Mesendoderm (in vitro differentiated cells): Measurements from ENCODE around the gene RGS8.
A peak's percentile ranks its signal among the peaks of the same experiment; 100 is the strongest.

Source experiments
- DNase-seq: peaks from one replicate; pipeline ENCODE4 v3.0.0; 2013
- H2AK5ac ChIP-seq: 2 replicates; pipeline ENCODE4 v1.6.1; 2013; ENCODE audit warnings: low read length, inconsistent platforms
- H2BK120ac ChIP-seq: 2 replicates; pipeline ENCODE4 v1.6.1; 2013; ENCODE audit warnings: low read depth, mild to moderate bottlenecking, low read length, moderate library complexity, mixed read lengths
- H2BK15ac ChIP-seq: replicated peaks from 2 replicates; pipeline ENCODE4 v1.6.1; 2013; ENCODE audit warnings: low read depth, mild to moderate bottlenecking, moderate library complexity
- H2BK5ac ChIP-seq: 2 replicates; pipeline ENCODE4 v1.6.1; 2013; ENCODE audit warnings: low read length, inconsistent platforms
- H3K18ac ChIP-seq: 2 replicates; pipeline ENCODE4 v1.6.1; 2013; ENCODE audit warnings: mild to moderate bottlenecking, low read length, mixed read lengths
- H3K23ac ChIP-seq: one replicate; pipeline ENCODE4 v1.6.1; 2013; ENCODE audit warnings: low read length
- H3K27ac ChIP-seq: 2 replicates; pipeline ENCODE4 v1.5.1; 2013; ENCODE audit warnings: low read depth, mild to moderate bottlenecking, inconsistent platforms, low read length, moderate library complexity
- H3K27me3 ChIP-seq: 2 replicates; pipeline ENCODE4 v1.6.1; 2013; ENCODE audit warnings: low read length, control low read depth, mild to moderate bottlenecking, inconsistent platforms; ENCODE audit not compliant: insufficient read depth, poor library complexity
- H3K36me3 ChIP-seq: 2 replicates; pipeline ENCODE4 v1.6.1; 2013; ENCODE audit warnings: low read length, inconsistent platforms; ENCODE audit not compliant: control insufficient read depth, insufficient read depth
- H3K4ac ChIP-seq: one replicate; pipeline ENCODE4 v1.6.1; 2013; ENCODE audit warnings: low read depth, mild to moderate bottlenecking, low read length, moderate library complexity
- H3K4me1 ChIP-seq: 2 replicates; pipeline ENCODE4 v1.6.1; 2013; ENCODE audit warnings: low read depth, low read length, inconsistent platforms; ENCODE audit not compliant: control insufficient read depth
- H3K4me2 ChIP-seq: 2 replicates; pipeline ENCODE4 v1.6.1; 2013; ENCODE audit warnings: low read length
- H3K4me3 ChIP-seq: 2 replicates; pipeline ENCODE4 v1.5.1; 2013; ENCODE audit warnings: mild to moderate bottlenecking, low read length
- H3K56ac ChIP-seq: one replicate; pipeline ENCODE4 v1.6.1; 2013; ENCODE audit warnings: low read length
- H3K79me1 ChIP-seq: 2 replicates; pipeline ENCODE4 v1.6.1; 2013; ENCODE audit warnings: low read length, inconsistent platforms
- H3K79me2 ChIP-seq: 2 replicates; pipeline ENCODE4 v1.6.1; 2013; ENCODE audit warnings: mild to moderate bottlenecking, low read length; ENCODE audit not compliant: control insufficient read depth, insufficient read depth
- H3K9ac ChIP-seq: 2 replicates; pipeline ENCODE4 v1.6.1; 2013; ENCODE audit warnings: low read length, inconsistent platforms
- H4K5ac ChIP-seq: one replicate; pipeline ENCODE4 v1.6.1; 2013; ENCODE audit warnings: low read length
- H4K8ac ChIP-seq: one replicate; pipeline ENCODE4 v1.6.1; 2013; ENCODE audit warnings: low read depth, mild to moderate bottlenecking, control low read depth, low read length, moderate library complexity
- WGBS: extraction: QIAGEN DNeasy Blood & Tissue Kit; methylation state at CpG from one replicate; pipeline ENCODE4 v1.1.7; 2013; ENCODE audit warnings: low lambda C conversion rate, missing lambda C conversion rate; ENCODE audit not compliant: insufficient coverage; ENCODE audit errors: extremely low coverage; 5-methylcytosine and 5-hydroxymethylcytosine counted together

The RGS8 gene

DNA sequence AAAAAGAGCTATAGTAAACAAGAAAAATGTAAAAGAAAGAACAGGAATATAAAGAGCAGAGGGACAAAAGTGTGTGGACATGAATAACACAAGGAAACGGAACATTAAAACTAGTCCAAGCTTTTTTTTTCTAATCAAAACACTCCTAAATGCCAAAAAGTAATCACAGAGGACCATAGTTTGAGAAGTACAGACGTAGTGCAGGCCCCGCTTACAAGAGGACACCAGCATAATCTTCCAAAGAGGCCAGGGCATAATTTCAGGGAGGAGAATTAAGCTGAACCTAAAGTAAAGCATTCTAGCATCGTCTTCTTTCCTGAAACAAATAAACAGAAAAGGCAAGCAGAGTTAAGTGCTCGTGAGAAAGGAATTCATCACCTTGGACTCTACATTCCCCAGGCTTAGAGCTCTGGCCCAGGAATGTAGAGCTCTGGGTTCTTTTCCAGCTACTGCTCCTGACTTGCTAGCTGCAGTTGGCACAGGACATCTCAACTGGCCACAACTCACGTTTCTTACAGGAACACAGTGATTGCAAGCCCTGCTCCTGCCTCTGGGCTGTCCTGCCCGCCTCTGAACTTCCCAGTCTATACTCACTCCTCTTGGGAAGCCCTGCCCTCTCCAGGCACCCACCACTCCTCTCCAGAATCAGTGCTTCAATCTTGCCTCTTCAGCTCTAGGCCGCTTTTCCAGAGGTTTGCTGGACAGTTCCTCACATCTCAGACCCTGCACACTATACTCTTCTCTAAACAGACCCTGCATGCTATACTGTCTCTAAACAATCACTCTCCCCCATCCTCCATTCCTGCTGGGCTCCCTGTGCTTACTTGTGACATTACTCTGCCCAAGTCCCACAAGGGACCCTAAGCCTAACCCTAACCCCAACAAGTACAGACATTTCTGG, 9.8 kb downstream of the RGS8 start:
- H2BK15ac ChIP-seq = no peak overlapping the region
- no peaks in the 10 kb centered on the region for H3K36me3 ChIP-seq
- H3K27me3 ChIP-seq = no peaks in the 10 kb centered on the region
- H3K4me1 ChIP-seq = peaks cover 19% of the 10 kb centered on the region
- no peaks in the 10 kb centered on the region for H3K79me1 ChIP-seq
- no peak overlapping the region for H4K5ac ChIP-seq
- no peak overlapping the region for H3K27ac ChIP-seq
- no peak overlapping the region for H2AK5ac ChIP-seq
- H3K79me2 ChIP-seq = no peaks in the 10 kb centered on the region
- peak; percentile 92 for DNase-seq
- H2BK5ac ChIP-seq = no peak overlapping the region
- H3K56ac ChIP-seq = no peak overlapping the region
- H3K9ac ChIP-seq = no peak overlapping the region
- no peak overlapping the region for H3K23ac ChIP-seq
- no peak overlapping the region for H3K4me2 ChIP-seq
- H3K4me3 ChIP-seq = no peak overlapping the region
- no peak overlapping the region for H4K8ac ChIP-seq
- no CpG with 5 or more reads among the region's 8 CpGs for WGBS
- H3K4ac ChIP-seq = no peak overlapping the region
- H3K18ac ChIP-seq = no peak overlapping the region
- H2BK120ac ChIP-seq = no peak overlapping the region

GRCh38 chr1:182672487-182672836, 11.9 kb downstream of the RGS8 start:
- H4K5ac ChIP-seq = no peak overlapping the region
- no peak overlapping the region for H2AK5ac ChIP-seq
- no peaks in the 10 kb centered on the region for H3K79me2 ChIP-seq
- no peak overlapping the region for H4K8ac ChIP-seq
- peak overlapping the region; percentile 27 for H3K9ac ChIP-seq
- peak overlapping the region; percentile 68 for H3K56ac ChIP-seq
- no peak overlapping the region for H3K18ac ChIP-seq
- no peak overlapping the region for H3K4ac ChIP-seq
- H3K4me2 ChIP-seq = no peak overlapping the region
- no peaks in the 10 kb centered on the region for H3K79me1 ChIP-seq
- peaks cover 22% of the 10 kb centered on the region for H3K4me1 ChIP-seq
- H2BK15ac ChIP-seq = no peak overlapping the region
- peak overlapping the region; percentile 27 for H2BK5ac ChIP-seq
- no peaks in the 10 kb centered on the region for H3K36me3 ChIP-seq
- no peaks in the 10 kb centered on the region for H3K27me3 ChIP-seq
- H2BK120ac ChIP-seq = no peak overlapping the region
- no peak overlapping the region for H3K27ac ChIP-seq
- H3K23ac ChIP-seq = no peak overlapping the region
- no peak for DNase-seq
- WGBS = no CpG with 5 or more reads among the region's 1 CpG
- H3K4me3 ChIP-seq = no peak overlapping the region

- no peak overlapping the region for H3K23ac ChIP-seq
- peak overlapping the region; percentile 27 for H3K9ac ChIP-seq
- peak overlapping the region; percentile 68 for H3K56ac ChIP-seq
- peak; percentile 81 for DNase-seq
- H3K4ac ChIP-seq = no peak overlapping the region
- H3K79me1 ChIP-seq = no peaks in the 10 kb centered on the region
- H4K8ac ChIP-seq = no peak overlapping the region
- no peak overlapping the region for H2AK5ac ChIP-seq
- WGBS = no CpG with 5 or more reads among the region's 12 CpGs
- no peak overlapping the region for H3K4me2 ChIP-seq
- no peak overlapping the region for H2BK15ac ChIP-seq
- no peaks in the 10 kb centered on the region for H3K79me2 ChIP-seq
- peak overlapping the region; percentile 27 for H2BK5ac ChIP-seq
- H3K27me3 ChIP-seq = no peaks in the 10 kb centered on the region
- H3K36me3 ChIP-seq = no peaks in the 10 kb centered on the region
- no peak overlapping the region for H2BK120ac ChIP-seq
- H4K5ac ChIP-seq = no peak overlapping the region
- no peak overlapping the region for H3K18ac ChIP-seq
- H3K4me1 ChIP-seq = peaks cover 22% of the 10 kb centered on the region
- H3K27ac ChIP-seq = no peak overlapping the region
- H3K4me3 ChIP-seq = no peak overlapping the region
These were observed 12.5 kb downstream of the RGS8 start for GRCh38 chr1:182671750-182672486.

- Histone ChIP-seq H3K23ac (no peak overlapping the region), H2AK5ac (no peak overlapping the region), H3K79me2 (no peaks in the 10 kb centered on the region), H3K27me3 (no peaks in the 10 kb centered on the region), H4K8ac (no peak overlapping the region), H2BK15ac (no peak overlapping the region), H2BK5ac (no peak overlapping the region), H4K5ac (no peak overlapping the region), H3K9ac (no peak overlapping the region), H3K18ac (no peak overlapping the region), H2BK120ac (no peak overlapping the region), H3K4me1 (peaks cover 22% of the 10 kb centered on the region), H3K56ac (no peak overlapping the region), H3K4ac (no peak overlapping the region), H3K4me3 (no peak overlapping the region), H3K79me1 (no peaks in the 10 kb centered on the region), H3K27ac (no peak overlapping the region), H3K36me3 (no peaks in the 10 kb centered on the region), H3K4me2 (no peak overlapping the region)
- 100% methylated on average over 2 of the region's 11 CpGs for WGBS
- DNase-seq = no peak
These were observed 14.2 kb downstream of the RGS8 start for GRCh38 chr1:182670032-182670749.

GRCh38 chr1:182669266-182669665, 15.1 kb downstream of the RGS8 start:
- Histone ChIP-seq H3K4ac (no peak overlapping the region), H3K79me2 (no peaks in the 10 kb centered on the region), H3K23ac (no peak overlapping the region), H3K4me2 (no peak overlapping the region), H3K9ac (no peak overlapping the region), H3K27me3 (no peaks in the 10 kb centered on the region), H2BK15ac (no peak overlapping the region), H3K36me3 (no peaks in the 10 kb centered on the region), H4K8ac (no peak overlapping the region), H2BK5ac (no peak overlapping the region), H4K5ac (no peak overlapping the region), H3K56ac (no peak overlapping the region), H3K18ac (no peak overlapping the region), H3K4me3 (no peak overlapping the region), H3K4me1 (peaks cover 20% of the 10 kb centered on the region), H2AK5ac (no peak overlapping the region), H3K79me1 (no peaks in the 10 kb centered on the region), H2BK120ac (no peak overlapping the region), H3K27ac (no peak overlapping the region)
- WGBS = no CpG with 5 or more reads among the region's 4 CpGs
- DNase-seq = peak; percentile 40
